ENCODE data around the gene SLC39A2. TPM values are rescaled to one million over a fixed set of nuclear protein-coding genes. Genes with fewer than 3 reads are reported as not detected.
"Not testable (repeated sequence)": the region's sequence is repeated elsewhere in the genome, so short reads cannot be mapped to it uniquely, and the experiment has no call there.

Gene SLC39A2
- total RNA-seq, 1 experiment from 2014 or later, result not detected

DNA sequence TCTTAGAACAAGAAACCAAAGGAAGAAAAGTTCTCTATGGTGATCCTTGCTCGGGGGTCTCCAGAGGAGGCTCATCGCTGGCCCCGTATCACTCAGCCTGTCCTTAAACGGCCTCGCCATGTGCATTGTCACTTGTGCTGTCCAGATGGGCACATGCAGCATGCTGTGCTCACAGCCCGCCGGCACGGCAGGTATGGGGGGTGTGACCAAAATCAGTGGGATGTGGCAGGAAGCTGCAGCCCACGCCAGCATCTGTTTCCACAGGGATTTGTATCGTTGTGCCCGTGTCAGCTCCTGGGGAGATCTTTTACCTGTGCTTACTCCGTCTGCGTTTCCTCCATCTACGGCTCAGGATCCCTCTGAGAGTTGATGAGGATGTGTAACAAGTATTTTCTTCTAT is 2.6 kb upstream of the SLC39A2 start:
- DNase-seq (ENCODE audit: low read depth), result no peak

DNA sequence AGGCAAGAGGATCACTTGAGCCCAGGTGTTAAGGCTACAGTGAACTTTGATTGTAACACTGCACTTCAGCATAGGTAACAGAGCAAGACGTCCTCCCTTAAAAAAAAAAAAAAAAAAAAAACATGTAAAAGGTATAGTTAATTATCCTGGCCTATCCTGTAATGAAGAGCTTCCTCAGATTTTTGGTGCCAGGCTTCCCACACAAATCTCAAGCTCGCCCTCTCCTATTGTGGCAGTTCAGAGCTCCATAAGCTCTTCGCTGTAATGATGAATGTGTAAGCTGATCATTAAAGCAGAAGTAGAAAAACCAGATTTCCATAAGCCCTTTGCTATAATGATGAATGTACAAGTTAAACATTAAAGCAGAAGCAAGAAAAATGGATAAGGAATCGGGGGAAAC is 2.0 kb upstream of the SLC39A2 start:
- no peak for DNase-seq (ENCODE audit: low read depth)

DNA sequence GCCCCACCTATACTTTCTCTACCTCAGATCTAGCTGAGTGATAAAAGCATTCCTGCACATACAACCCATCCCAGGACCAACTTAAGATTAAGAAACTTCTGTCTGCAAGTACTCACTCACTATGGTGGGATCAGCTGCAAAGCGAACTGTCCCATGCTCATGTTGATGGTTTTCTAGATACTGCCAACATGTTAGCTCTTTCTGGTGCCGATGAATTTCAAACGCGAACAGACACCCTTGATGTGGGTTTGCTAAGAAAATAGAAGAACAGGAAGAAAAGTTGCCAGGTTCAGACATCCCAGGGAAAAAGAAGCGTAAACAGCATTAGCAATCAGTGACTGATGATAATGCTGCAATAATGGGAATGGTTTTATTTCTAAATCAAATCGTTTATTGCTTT is 1.5 kb upstream of the SLC39A2 start:
- DNase-seq (ENCODE audit: low read depth), result no peak

DNA sequence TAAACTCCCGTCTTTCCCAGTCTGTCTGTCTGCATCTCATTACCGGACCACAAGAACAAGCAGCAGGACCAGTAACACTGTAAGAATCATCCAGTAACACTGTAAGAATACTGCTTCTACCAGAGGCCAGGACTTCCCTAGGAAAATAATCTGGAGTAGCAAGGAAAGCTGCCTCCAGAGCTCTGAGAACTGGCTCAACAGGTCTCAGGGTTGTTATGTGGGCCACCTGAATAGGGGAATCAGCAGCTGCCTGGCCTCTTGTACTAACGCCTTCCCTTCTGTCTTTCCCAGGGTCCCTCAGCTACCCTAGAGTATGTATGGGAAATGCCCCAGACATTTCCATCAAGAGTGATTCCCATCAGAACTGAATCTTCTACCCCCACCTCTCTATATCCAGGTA is 954 bp upstream of the SLC39A2 start:
- no peak for DNase-seq (ENCODE audit: low read depth)

DNA sequence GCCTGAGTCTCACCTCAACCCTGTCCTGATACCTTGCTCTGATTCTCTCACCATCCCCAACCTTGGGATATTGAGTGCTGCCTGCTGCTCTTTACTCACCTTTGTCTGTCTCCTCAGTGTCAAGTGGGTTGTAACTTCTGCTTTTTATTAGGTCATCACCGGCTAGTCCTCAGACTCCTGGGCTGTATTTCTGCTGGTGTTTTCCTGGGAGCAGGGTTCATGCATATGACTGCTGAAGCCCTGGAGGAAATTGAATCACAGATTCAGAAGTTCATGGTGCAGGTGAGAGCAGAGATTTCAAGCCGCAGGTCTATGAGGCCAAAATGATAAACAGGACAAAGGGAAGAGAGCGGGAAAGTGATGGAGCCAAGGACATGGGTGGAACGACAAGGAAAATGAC is 498 bp downstream of the SLC39A2 start:
- DNase-seq (ENCODE audit: low read depth), result no peak

DNA sequence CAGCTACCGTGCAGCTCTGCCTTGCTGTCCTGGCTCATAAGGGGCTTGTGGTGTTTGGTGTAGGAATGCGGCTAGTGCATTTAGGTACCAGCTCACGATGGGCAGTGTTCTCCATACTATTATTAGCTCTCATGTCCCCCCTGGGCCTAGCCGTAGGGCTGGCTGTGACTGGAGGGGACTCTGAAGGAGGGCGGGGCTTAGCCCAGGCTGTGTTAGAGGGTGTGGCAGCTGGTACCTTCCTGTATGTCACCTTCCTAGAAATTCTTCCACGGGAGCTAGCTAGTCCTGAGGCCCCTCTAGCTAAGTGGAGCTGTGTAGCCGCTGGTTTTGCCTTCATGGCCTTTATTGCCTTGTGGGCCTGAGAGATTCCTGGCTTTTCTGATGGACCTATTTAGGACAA is 2.1 kb downstream of the SLC39A2 start:
- DNase-seq (ENCODE audit: low read depth), result no peak

DNA sequence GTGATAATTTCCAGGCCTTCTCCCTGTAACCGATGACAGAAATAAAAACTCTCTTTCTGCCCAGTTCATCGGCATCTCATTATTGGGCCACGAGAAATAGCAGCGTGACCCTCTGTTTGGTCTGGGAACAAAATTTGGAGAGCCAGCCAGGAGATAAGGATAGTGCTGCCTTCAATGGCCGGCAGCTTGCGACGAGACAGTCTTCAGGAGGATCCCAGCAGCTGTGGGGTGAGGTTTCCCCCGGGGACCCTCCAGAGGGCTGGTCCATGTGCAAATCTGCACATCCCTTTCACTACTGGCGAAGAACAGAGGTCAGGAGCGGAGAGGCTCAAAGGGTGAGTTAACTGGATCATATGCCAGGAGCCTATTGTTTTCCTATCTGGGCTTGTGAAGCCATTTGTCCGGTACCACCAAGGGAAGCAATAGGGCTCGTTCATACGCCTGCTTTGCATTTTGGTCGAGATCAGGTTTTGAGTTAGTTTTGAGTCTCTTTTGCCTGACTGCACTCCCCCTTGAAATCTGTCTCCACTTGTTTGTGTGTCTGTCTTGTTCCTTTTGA is 4.8 kb downstream of the SLC39A2 start:
- no peak for DNase-seq (ENCODE audit: low read depth)

DNA sequence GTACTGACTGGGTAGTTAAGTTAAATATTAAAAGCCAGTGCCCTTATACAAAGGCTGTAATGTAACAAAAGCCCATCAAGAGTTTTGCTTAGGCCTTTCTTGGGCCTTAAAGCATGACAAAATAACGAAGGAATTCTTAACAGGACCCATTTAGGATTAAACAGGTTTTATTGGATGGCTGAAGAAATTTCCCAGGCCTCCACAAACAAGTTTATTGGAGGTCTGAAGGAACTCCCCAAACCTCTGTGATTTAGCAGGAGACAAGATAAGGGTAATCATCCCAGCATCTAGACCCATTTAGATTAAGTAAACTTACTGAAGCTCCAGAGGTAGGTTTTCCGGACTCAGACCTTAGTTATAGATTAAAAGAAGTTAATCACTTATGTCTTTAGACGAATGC is 10.6 kb downstream of the SLC39A2 start:
- DNase-seq (ENCODE audit: low read depth), result not testable (repeated sequence)

DNA sequence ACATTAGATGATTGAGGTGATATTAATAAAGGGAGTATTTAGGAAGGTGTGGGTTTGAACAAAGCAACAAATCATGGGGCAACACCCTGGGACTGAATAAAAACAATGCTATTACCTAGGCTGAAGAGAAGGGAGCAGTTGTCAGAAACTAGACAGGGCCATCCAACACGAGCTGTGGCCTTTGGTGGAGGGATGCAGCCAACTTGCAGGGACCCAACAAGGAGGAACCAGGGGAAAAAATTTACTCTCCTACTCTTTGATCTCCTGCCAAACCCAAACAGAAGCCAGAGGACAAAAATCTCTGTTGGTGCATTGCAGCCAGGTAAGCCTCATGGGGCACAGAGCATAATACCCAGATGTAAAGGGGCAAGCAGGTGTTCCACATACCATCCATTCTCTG is 12.0 kb downstream of the SLC39A2 start:
- DNase-seq (ENCODE audit: low read depth), result no peak

DNA sequence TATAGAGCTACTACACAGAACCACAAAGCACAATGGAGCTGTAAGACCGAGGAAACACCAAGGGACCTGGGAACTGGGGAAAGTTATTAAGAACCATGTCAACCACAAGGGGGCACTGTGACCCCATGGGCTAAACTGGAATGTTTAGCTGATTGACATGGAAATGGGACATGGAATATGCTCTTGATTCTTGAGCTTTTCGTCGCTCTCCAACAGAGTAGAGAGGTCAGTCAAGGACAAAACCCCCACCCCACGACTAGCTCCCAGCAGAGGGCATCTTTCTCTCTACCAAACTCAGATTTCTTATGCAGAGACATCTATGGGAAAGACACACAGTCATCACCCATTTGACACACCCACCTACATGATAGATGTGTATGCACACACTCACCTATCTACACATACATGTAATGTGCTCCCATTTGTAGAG is 15.7 kb downstream of the SLC39A2 start:
- DNase-seq (ENCODE audit: low read depth), result peak; percentile 84

DNA sequence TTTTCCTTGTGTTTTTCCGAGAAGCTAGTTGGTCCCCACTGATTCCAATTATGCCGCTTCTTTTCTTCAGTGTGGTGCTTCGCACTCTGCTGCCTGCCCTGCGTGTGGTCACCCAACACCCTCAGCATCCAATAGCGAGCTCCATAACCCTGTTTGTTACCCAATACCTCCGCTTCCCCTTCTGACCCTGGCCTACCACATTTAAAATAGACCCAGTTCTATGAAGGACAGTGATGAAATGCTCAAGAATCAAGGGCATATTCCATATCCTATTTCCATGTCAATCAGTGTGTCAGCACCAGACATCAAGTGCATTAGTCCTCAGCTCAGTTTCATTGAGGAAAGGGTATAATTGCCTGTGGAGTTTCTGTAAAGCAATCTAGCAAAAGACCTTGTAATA is 16.2 kb downstream of the SLC39A2 start:
- no peak for DNase-seq (ENCODE audit: low read depth)

DNA sequence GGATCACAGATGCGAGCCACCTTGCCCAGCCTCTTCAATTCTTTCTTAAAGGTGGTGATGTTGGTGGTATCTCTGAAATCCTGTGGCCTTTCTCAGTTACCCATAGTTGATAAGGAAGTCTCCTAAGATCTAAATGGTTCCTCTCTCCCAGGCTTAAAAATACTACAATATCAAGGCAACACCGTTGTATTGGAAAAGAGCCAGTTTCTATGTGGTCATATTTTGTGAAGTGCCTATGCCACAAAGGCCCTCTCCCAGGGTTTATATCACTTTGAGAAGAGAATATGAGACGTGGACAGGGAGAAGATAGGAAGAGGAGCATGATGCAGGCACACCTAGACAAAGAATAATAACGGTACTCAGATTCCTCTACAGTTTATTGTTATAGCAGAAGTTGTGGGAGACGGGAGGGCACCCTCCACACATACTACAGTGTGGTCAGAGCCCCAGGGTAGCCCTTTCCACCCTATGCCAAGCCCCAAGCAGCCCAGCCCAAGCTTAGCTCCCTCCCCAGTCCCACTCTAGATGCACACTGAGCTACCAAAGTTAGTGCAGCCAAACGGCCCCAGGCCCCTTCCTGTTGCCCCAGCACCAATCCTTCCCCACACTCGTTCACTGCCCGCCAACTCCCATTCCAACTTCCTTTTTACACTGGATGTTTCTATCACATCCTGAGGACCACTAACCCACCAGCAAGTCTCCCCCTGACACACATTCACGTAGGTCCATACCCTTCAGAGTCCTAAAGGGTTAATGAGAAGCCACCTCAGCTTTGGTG is 17.5 kb downstream of the SLC39A2 start:
- DNase-seq (ENCODE audit: low read depth), result no peak

DNA sequence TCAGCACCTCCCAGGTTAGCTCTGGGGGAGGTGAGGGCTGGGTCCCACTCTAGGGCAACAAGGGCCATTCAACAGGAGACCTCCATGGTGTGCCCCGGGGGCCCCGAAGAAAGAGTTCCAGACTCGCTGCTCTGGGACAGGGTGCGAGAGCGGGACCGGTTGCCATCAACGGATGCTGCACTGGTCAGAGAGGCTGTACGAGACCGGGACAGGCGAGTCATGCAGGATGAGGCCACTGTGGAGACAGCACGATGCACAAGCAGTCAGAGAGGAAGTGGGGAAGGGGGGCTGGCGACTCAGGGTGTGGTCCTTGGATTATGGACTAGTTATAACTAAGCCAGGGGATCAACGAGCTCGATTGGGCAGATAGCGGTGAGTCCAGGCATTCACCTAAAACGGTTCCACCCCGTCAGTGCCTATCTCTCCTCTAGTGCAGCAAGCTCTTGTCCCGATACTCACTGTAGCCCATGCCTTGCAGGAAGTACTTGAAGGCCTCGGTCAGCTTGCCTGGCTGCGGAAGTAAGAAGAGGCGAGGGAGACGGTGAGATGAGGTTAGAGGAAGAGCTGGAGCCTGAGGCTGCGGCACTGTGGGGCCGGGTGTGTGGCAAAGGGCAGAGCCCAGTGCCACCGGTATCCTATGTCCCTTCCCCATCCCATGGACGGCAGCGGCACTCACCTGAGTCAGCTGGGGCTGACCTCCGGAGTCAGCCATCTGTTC is 18.6 kb downstream of the SLC39A2 start:
- no peak for DNase-seq (ENCODE audit: low read depth)

DNA sequence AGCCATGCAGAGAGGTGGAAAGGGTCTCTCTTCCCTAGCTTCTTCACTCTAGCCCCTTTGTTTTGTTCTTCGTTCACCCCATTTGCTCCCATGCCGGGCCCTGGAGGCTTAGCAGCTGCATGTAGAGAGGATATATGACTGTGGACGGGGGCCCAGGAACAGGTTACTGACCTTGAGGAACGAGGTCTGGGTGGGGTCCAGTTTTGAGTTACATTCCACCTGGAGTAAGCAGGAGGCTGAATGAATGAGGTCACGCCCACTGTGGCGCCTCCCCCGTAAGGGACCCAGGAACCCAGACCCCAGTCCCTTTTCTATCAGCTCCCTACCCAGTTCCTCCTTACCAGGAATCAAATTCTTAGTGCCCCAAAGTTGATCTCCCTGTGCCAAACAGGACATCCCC is 19.2 kb downstream of the SLC39A2 start:
- no peak for DNase-seq (ENCODE audit: low read depth)

DNA sequence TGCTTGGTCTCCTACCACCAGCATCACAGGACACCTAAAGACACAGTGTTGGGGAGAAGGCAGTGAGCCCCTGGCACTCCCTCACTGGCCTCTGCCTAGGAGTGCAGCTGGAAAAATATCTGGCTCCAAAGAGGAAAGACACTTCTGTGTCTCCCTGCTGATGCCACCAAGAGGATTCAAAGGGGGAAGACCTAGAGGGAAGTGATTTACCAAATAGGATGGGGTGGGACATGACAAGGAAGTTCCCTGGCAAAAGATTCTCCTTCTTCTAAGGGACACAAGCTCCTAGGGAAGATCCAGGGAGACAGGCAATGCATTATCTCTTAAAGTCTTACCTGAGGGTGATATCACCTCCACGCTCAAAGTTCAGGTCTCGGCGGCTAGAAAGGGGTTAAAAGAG is 19.7 kb downstream of the SLC39A2 start:
- no peak for DNase-seq (ENCODE audit: low read depth)

DNA sequence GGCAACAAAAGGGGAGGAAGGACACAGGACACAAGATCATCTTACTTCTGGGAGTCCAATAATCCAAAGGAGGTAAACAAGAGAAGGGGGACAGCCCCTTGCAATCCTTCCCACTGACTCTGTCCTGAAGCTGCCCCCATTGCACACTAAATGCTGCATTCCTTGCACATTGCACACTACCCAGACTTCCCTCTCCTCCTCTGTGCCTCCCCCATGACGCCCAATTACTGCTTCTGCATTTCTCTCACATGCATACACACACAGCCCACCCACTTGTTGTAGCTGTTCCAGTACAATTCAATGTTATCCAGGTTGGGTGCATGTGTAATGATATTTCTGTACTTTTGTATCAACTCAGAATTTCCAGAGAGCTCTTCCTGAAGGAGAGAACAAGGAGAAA is 20.3 kb downstream of the SLC39A2 start:
- no peak for DNase-seq (ENCODE audit: low read depth)

DNA sequence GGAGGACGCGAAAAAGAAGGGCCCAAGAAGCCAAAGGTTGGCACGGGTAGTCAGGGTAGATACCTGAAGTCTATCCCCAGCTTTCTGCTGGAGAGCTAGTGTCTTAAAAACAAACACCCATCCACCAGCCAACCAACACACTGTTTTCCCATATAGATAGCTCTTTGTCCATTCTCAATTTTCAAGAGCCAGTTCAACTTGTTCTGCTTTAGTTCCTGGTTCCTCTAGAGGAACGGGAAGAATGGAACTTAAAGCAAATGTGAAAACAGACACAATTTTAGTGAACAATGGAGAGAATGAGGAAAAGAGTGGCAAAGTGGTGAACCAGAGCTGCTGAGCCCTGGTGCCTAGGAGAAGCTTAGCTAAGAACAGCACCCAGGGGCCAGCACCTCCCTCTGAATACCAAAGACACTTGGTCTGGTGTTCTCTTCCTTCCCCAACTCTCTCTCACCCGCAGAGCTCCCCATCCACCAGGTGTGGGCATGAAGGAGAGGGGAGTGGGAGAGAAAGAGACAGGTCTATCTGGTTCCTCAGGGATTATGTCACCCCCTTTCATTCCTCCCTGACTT is 22.0 kb downstream of the SLC39A2 start:
- no peak for DNase-seq (ENCODE audit: low read depth)

DNA sequence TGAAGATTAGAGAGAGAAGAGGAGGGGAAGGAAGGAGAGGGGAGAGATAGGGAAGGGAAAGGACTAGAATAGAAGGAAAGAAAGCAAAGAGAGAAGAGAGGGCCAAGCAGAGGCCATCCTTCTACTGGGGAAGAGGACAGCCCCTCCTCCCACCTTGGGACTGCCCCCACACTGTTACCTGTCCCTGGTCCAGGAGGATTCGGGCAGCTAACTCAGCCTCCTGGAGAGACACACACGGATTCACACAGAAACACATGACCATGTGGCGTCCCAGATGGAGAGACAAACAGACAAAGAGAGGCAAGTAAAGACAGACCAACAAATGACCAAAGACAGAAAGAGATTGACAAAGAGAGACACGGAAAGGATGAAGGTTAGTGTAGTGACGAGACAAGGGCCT is 23.6 kb downstream of the SLC39A2 start:
- DNase-seq (ENCODE audit: low read depth), result no peak

DNA sequence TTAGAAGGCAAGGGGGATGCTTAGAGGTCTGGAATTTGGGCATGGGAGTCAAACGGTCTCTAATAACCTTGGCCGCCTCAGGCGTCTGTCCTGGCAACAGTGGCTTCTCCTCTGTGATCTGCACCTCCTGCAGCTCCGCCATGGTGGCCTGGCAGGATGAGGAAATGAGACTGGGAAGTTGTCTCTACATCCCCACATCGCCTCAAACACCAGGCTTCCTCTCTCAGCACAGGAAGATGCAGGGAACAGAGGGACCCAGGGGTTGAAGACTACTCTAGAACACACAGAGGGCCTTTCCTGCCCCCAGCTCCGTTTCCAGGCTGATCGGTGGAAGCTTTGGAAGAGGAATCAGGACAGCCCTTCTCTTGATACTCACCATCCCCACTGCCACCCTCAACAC is 24.1 kb downstream of the SLC39A2 start:
- DNase-seq (ENCODE audit: low read depth), result no peak

DNA sequence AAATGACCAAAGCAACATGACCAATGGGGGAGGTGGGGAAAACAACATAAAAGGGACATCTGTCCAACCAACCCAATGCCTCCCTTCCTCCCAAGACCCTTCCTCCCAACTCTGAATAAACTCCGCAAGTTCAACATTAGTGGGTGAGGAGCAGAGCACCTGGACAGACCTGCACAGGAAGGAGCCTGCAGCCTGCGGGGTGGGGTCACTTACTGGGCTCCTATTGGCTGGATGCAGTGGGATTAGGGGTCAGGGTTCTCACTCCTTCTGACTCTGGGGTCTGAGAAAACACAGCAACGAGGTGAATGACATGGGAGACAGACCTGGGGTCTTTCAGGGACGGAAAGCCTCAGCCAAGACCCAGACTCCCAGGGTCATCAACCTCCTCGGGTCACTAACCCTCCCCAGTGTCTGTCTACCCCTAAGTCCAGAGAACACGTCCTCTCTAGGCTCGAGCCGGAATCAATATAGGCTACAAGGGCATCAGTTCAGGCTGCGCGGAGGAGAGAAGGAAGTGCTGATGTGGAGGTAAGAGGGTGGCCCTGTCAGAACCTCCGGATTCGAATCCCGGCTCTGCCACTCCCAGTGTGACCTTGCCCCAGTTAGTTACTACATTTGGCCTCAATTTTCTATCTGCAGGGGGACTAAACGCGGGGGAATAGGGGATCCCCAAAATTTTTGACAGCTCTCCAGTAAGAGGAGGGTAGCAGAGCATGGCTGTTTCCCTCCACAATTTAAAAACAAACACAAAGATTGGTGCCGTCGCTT is 24.9 kb downstream of the SLC39A2 start:
- DNase-seq (ENCODE audit: low read depth), result no peak

DNA sequence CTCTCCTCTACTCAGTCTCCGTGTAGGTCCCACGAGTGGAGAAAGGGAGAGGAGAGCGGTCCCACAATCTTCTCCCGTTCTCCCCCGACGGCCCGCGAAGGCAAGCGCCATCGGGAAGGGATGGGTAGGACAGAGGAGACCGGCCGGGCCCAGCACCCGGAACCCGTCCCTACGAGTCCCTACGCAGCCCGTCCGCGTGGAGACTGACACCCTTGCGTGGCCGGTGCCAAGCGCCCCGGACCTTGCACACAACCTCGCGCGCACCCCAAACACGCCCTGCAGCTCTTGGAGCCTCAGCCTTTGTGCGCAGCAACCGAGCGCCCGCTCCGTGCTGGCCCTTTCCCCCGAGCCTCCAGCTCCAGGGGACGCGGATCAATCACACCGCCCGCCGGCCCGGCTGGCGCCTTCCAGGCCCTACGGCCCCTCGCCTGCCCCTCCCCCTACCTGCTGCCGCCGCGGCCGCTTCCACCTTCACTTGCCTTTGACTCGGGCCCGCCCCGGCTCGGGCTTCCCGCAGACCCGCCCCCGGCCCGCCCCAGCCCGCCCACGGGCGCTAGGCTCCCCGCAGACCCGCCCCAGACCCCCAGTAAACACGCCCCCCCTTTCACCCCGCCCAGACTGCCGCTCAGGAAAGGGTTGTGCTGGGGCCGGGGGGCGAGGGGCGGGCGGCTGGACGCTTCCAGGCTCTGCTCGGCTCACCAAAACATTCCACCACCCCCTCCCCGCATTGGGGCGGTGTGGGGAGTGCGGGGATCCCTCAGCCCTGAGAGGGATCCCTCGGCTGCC is 25.7 kb downstream of the SLC39A2 start, which contains the start of gene NDRG2:
TSS of gene NDRG2 (minus strand) at position 477 of the 786 bp plus-strand sequence. CDS start 1,746 bp downstream, outside the sequence.
- no peak for DNase-seq (ENCODE audit: low read depth)

Measured in LHCN-M2 (cell line).